Heart right ventricle (tissue), 16 donors: Measurements from ENCODE around the gene PLRG1. TPM values are rescaled to one million over a fixed set of nuclear protein-coding genes. Genes with fewer than 3 reads are reported as not detected.

Experiments used
- ATAC-seq, 8 donors: fragments of 200-7000 bp; cut with Tn5 transposase; one replicate each; pipeline ENCODE4 v1.9.1; 2020; ENCODE audit warnings: mild to moderate bottlenecking in 8 of 8, moderate library complexity in 8 of 8, moderate number of reproducible peaks in 1 of 8
- DNase-seq, 2 donors: peaks; one replicate each; pipeline ENCODE4 v3.0.0-alpha.2; 2020
- H3K27ac ChIP-seq, 10 donors: fragments of 200-600 bp; sonication (generic) in 2 of 10; one replicate each; pipeline versions ENCODE4 v1.5.0 to v1.8.0; 2020 to 2022; ENCODE audit warnings: mild to moderate bottlenecking in 3 of 10
- H3K27me3 ChIP-seq, 7 donors: fragments of 200-600 bp; one replicate each; pipeline ENCODE4 v1.8.0; 2021 to 2022; ENCODE audit warnings: mild to moderate bottlenecking in 2 of 7
- H3K36me3 ChIP-seq, 9 donors: fragments of 200-600 bp; sonication (generic) in 1 of 9; one replicate each; pipeline versions ENCODE4 v1.5.0 to v1.8.0; 2020 to 2022; ENCODE audit warnings: mild to moderate bottlenecking in 2 of 9
- H3K4me1 ChIP-seq, 9 donors: fragments of 200-600 bp; sonication (generic) in 1 of 9; one replicate each; pipeline versions ENCODE4 v1.5.0 to v1.8.0; 2020 to 2022; ENCODE audit warnings: mild to moderate bottlenecking in 4 of 9
- H3K4me3 ChIP-seq, 10 donors: fragments of 200-600 bp; sonication (generic) in 2 of 10; one replicate each; pipeline versions ENCODE4 v1.5.0 to v1.8.0; 2020 to 2022; ENCODE audit warnings: mild to moderate bottlenecking in 7 of 10, moderate library complexity in 2 of 10
- H3K9me3 ChIP-seq, 11 donors: fragments of 200-600 bp in 10 of 11; sonication (generic) in 2 of 11; one replicate each; pipeline versions ENCODE4 v1.5.0 to v1.8.0; 2013 to 2022; ENCODE audit warnings: mild to moderate bottlenecking in 2 of 11, control low read depth in 1 of 11, moderate library complexity in 1 of 11
- CTCF ChIP-seq, 9 donors: fragments of 200-600 bp; sonication (generic) in 2 of 9; IDR thresholded peaks; one replicate each; pipeline versions ENCODE4 v1.5.0 to v1.8.0; 2021 to 2022; ENCODE audit warnings: antibody characterized with exemption in 9 of 9, mild to moderate bottlenecking in 5 of 9, moderate library complexity in 1 of 9
- WGBS, 2 donors: extraction: QIAGEN DNeasy Blood & Tissue Kit; methylation state at CpG; one replicate each; pipeline ENCODE4 v1.1.7; 2013; ENCODE audit warnings: inconsistent platforms in 1 of 2; 5-methylcytosine and 5-hydroxymethylcytosine counted together
- intact Hi-C, 10 donors: fragments of 100-400 bp; cut with DNase I; formaldehyde crosslinking; loops; one replicate each; pipeline versions ENCODE4 v1.11.1 to v1.14.2; 2022
- polyA plus RNA-seq, 2 donors: library from polyadenylated mRNA; stranded (reverse); fragments of 200-250 nt; gene quantifications; one replicate each; pipeline ENCODE4 v1.2.3, GENCODE V29; 2013
- total RNA-seq, 10 donors: library from RNA; stranded (reverse); fragmentation: NEBNext Ultra II Directional in 3 of 10; extraction: Animal tissue kit (Norgen Biotek cat#: 25700) in 3 of 10; gene quantifications; one replicate each; pipeline versions ENCODE4 v1.2.1 to v1.2.4, GENCODE V29; 2021 to 2023
- donor health status: Arrhythmogenic right ventricular cardiomyopathy.
- donor health status: ischemic (EF 13 %, LVEDD 7.1; RV severe dilation, severe dysfunction).
- donor health status: healthy with polysubstance abuse.
- donor health status: DM: no; HTN: yes; CAD: no.
- donor health status: DM: no; HTN: no; CAD: no.
- donor health status: ischemic (EF 25% LVEDD 6.9; RV normal size, moderate dysfunction).
- donor health status: ischemic (EF 25% LVEDD 5.7; RV mildly dilated, moderate dysfunction).
- donor health status: healthy.
- donor health status: DM: yes; HTN: yes; CAD: no.
- donor health status: Ischemic cardiomyopathy.
- donor health status: ischemic (EF 35%, LVEDD 5.7; RV mildly dilated, moderate dysfunction).
- donor health status: nonischemic (EF 11% LVEDD 7.7; RV severe dilation, severe dysfunction).
- donor health status: DM: yes; HTN: yes; CAD: no.
- donor health status: PGD.
- donor health status: ischemic (EF 29% LVEDD 5.4; RV normal size, mild dysfunction).
- donor health status: nonischemic (EF 23%, LVEDD 6.1; RV moderate dilation, normal function).

Gene PLRG1
- total and polyA plus RNA-seq, 12 donors: 33.4 to 49.1 (median 41.4) TPM

DNA sequence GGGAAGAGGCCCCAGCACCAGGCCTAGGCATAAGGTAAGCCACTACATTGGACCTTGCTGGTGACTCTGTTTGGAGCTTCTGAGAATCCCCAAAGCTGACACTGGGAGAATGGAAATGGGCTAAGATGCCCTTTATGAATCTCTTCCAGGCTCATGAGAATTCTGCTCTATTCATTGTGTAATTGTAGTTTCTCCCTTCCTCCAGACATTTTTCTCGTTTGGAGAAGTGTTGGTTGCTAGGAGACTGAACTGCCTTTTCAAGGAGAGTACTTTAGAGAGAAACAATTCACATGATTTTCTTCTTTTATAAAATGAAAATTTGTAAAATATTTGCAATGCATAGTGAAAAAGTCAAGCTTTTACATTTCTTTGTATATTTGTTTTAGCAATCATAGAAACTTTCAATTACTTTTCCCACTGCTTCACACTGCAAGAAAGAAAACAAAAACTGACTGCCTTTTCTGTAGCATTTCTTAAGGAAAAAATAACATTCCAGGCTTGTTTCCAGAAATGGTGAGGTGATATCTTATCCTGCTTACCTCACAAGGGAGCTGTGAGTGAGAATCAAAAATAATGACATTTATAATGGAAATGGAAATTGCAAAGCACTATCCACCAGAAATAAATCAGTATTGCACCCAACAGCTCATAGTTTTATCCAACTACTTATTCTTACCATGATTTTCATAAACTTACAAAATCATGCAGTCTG lies 33.7 kb downstream of the PLRG1 start:
- TF ChIP-seq CTCF (IDR thresholded peaks at IDR 0.05): no peak
- intact Hi-C loops: no loop called here
- H3K27me3 ChIP-seq: peaks cover 0 to 34% (median 21%) of the 10 kb centered on the region in 7 donors
- no peak overlapping the region for H3K4me3 ChIP-seq
- DNase-seq: no peak
- H3K4me1 ChIP-seq: no peaks in the 10 kb centered on the region
- ATAC-seq: no peak
- no peaks in the 10 kb centered on the region for H3K9me3 ChIP-seq
- H3K27ac ChIP-seq: no peak overlapping the region
- WGBS, 2 donors: 22 to 48% methylated on average over 1 of the region's 1 CpG
- no peaks in the 10 kb centered on the region for H3K36me3 ChIP-seq

- 53 to 66% methylated on average over 4 of the region's 4 CpGs for WGBS, 2 donors
- no peaks in the 10 kb centered on the region for H3K36me3 ChIP-seq
- no peaks in the 10 kb centered on the region for H3K4me1 ChIP-seq
- H3K27ac ChIP-seq: no peak overlapping the region
- no peak for ATAC-seq
- H3K4me3 ChIP-seq: no peak overlapping the region
- no peaks in the 10 kb centered on the region for H3K9me3 ChIP-seq
- TF ChIP-seq CTCF (IDR thresholded peaks at IDR 0.05): no peak
- intact Hi-C loops: no loop called here
- peaks cover 0 to 48% (median 23%) of the 10 kb centered on the region in 7 donors for H3K27me3 ChIP-seq
- DNase-seq: no peak
These were observed 38.2 kb downstream of the PLRG1 start for GRCh38 chr4:154511981-154512380.

- Histone ChIP-seq H3K4me3 (no peak overlapping the region), H3K4me1 (no peaks in the 10 kb centered on the region), H3K27me3 (peaks cover 0 to 48% (median 23%) of the 10 kb centered on the region in 7 donors), H3K9me3 (no peaks in the 10 kb centered on the region), H3K36me3 (no peaks in the 10 kb centered on the region), H3K27ac (no peak overlapping the region)
- intact Hi-C loops: no loop called here
- no peak for TF ChIP-seq CTCF (IDR thresholded peaks at IDR 0.05)
- 44 to 98% methylated on average over 2 of the region's 2 CpGs for WGBS, 2 donors
- ATAC-seq: no peak
- DNase-seq: no peak
These were observed 38.7 kb downstream of the PLRG1 start for GRCh38 chr4:154511548-154511947.

- no peak for TF ChIP-seq CTCF (IDR thresholded peaks at IDR 0.05)
- Histone ChIP-seq H3K36me3 (no peaks in the 10 kb centered on the region), H3K4me1 (no peaks in the 10 kb centered on the region), H3K27me3 (peaks cover 0 to 38% (median 18%) of the 10 kb centered on the region in 7 donors), H3K9me3 (no peaks in the 10 kb centered on the region), H3K4me3 (no peak overlapping the region), H3K27ac (no peak overlapping the region)
- intact Hi-C loops: loop anchor here in 7 of 10 donors (2.0 to 10.0 kb wide), 7 partner anchors 102 to 722 kb away; partner anchors contain the start of gene SFRP2 (in 3 of the 7)
- 88 to 90% methylated on average over 3 of the region's 3 CpGs for WGBS, 2 donors
- ATAC-seq (no peak), DNase-seq (no peak)
These were observed 43.0 kb downstream of the PLRG1 start for GRCh38 chr4:154507156-154507555.
